ENCODE data around the gene ANO7. TPM values are rescaled to one million over a fixed set of nuclear protein-coding genes. Genes with fewer than 3 reads are reported as not detected.

ANO7 gene
- total and polyA plus RNA-seq, 2 of the 13 experiments (the other 11 are each of a cell fraction or from before 2014, with no cell fraction given): 4.1 to 4.9 TPM

DNA sequence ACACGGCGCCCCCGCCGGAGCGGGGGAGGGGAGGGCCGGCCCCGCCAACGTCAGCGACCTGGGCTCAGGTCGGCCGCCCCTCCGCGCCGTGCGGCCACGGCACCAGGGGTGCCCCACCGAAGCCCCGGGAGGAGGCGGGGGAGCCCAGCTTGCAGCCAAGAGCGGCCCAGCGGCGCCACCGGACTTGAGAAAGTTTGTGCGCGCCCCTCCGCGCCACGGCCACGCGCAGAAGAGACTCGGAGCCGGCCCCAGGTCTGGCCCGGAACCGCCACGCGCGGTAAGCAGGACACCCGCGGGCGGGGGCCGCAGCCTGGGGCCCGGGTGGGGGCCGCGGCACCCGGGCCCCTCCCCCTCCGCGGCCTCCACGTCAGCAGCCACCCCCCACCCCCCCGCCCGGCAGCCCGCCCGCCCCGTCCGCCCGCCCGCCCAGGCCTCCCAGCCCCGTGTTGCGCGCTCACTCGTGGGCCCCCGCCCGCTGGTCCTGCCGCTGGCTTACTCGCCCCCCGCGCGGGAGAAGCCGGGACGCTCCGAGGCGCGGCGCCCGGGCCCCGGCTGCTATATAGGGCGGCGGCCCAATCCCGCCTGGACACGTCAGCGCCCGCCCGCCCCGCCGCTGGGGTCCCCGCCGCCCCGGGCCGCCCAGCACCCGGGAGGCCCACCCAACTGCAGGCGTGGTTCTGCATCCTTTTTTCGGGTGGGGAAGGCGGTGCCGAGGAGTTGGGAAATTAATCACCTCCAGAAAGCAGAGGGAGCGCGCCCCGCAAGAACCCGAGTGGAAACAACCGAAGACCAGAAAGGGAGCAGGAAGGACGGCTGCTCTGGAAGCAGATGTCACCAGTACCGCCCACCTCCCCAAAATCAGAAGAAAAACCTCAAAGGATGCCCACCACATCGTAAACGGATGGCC lies 84.1 kb downstream of the ANO7 start (continued):
- TF ChIP-seq, protein P1, sequence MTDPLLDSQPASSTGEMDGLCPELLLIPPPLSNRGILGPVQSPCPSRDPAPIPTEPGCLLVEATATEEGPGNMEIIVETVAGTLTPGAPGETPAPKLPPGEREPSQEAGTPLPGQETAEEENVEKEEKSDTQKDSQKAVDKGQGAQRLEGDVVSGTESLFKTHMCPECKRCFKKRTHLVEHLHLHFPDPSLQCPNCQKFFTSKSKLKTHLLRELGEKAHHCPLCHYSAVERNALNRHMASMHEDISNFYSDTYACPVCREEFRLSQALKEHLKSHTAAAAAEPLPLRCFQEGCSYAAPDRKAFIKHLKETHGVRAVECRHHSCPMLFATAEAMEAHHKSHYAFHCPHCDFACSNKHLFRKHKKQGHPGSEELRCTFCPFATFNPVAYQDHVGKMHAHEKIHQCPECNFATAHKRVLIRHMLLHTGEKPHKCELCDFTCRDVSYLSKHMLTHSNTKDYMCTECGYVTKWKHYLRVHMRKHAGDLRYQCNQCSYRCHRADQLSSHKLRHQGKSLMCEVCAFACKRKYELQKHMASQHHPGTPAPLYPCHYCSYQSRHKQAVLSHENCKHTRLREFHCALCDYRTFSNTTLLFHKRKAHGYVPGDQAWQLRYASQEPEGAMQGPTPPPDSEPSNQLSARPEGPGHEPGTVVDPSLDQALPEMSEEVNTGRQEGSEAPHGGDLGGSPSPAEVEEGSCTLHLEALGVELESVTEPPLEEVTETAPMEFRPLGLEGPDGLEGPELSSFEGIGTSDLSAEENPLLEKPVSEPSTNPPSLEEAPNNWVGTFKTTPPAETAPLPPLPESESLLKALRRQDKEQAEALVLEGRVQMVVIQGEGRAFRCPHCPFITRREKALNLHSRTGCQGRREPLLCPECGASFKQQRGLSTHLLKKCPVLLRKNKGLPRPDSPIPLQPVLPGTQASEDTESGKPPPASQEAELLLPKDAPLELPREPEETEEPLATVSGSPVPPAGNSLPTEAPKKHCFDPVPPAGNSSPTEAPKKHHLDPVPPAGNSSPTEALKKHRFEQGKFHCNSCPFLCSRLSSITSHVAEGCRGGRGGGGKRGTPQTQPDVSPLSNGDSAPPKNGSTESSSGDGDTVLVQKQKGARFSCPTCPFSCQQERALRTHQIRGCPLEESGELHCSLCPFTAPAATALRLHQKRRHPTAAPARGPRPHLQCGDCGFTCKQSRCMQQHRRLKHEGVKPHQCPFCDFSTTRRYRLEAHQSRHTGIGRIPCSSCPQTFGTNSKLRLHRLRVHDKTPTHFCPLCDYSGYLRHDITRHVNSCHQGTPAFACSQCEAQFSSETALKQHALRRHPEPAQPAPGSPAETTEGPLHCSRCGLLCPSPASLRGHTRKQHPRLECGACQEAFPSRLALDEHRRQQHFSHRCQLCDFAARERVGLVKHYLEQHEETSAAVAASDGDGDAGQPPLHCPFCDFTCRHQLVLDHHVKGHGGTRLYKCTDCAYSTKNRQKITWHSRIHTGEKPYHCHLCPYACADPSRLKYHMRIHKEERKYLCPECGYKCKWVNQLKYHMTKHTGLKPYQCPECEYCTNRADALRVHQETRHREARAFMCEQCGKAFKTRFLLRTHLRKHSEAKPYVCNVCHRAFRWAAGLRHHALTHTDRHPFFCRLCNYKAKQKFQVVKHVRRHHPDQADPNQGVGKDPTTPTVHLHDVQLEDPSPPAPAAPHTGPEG (CRISPR knock-in tag; IDR thresholded peaks at IDR 0.05): peak; percentile 85
- TF ChIP-seq, protein P2, sequence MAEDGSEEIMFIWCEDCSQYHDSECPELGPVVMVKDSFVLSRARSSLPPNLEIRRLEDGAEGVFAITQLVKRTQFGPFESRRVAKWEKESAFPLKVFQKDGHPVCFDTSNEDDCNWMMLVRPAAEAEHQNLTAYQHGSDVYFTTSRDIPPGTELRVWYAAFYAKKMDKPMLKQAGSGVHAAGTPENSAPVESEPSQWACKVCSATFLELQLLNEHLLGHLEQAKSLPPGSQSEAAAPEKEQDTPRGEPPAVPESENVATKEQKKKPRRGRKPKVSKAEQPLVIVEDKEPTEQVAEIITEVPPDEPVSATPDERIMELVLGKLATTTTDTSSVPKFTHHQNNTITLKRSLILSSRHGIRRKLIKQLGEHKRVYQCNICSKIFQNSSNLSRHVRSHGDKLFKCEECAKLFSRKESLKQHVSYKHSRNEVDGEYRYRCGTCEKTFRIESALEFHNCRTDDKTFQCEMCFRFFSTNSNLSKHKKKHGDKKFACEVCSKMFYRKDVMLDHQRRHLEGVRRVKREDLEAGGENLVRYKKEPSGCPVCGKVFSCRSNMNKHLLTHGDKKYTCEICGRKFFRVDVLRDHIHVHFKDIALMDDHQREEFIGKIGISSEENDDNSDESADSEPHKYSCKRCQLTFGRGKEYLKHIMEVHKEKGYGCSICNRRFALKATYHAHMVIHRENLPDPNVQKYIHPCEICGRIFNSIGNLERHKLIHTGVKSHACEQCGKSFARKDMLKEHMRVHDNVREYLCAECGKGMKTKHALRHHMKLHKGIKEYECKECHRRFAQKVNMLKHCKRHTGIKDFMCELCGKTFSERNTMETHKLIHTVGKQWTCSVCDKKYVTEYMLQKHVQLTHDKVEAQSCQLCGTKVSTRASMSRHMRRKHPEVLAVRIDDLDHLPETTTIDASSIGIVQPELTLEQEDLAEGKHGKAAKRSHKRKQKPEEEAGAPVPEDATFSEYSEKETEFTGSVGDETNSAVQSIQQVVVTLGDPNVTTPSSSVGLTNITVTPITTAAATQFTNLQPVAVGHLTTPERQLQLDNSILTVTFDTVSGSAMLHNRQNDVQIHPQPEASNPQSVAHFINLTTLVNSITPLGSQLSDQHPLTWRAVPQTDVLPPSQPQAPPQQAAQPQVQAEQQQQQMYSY (CRISPR knock-in tag; IDR thresholded peaks at IDR 0.05): peak; percentile 42; the same call in 1 of the 2 replicates
- TF ChIP-seq ZNF773 (CRISPR knock-in tag; IDR thresholded peaks at IDR 0.05; ENCODE audit: borderline replicate concordance) (peak; percentile 39; the same call in 1 of the 2 replicates), RFX5 (IDR thresholded peaks at IDR 0.05; ENCODE audit: low read depth, low read length) (no peak), ZKSCAN5 (CRISPR knock-in tag; IDR thresholded peaks at IDR 0.05) (no peak), ZNF263 (CRISPR knock-in tag; IDR thresholded peaks at IDR 0.05) (0 out of 2 replicates have a peak, but pooled peaks have one; percentile 33), ZNF484 (CRISPR knock-in tag; IDR thresholded peaks at IDR 0.05; ENCODE audit: borderline replicate concordance, low read depth) (no peak), MYC (CRISPR knock-in tag; IDR thresholded peaks at IDR 0.05; ENCODE audit: borderline replicate concordance) (0 out of 2 replicates have a peak, but pooled peaks have one; percentile 28), RBM22 (optimal IDR thresholded peaks at IDR 0.05; ENCODE audit: low read length) (peak; percentile 75), AKAP8 (CRISPR knock-in tag; IDR thresholded peaks at IDR 0.05) (peak; percentile 64), ASH2L (IDR thresholded peaks at IDR 0.05; ENCODE audit: insufficient read length, low read depth, low read length) (peak; percentile 30), ZMYM2 (CRISPR knock-in tag; IDR thresholded peaks at IDR 0.05) (no peak), ZNF180 (CRISPR knock-in tag; IDR thresholded peaks at IDR 0.05; ENCODE audit: borderline replicate concordance, low read depth) (no peak), ZNF547 (CRISPR knock-in tag; IDR thresholded peaks at IDR 0.05) (no peak), ZSCAN21 (CRISPR knock-in tag; IDR thresholded peaks at IDR 0.05; ENCODE audit: borderline replicate concordance) (peak; percentile 5; the same call in 1 of the 2 replicates), AGO1 (IDR thresholded peaks at IDR 0.05; ENCODE audit: low read depth, low read length, poor library complexity, severe bottlenecking) (peak; percentile 18)
- TF ChIP-seq, protein P3, sequence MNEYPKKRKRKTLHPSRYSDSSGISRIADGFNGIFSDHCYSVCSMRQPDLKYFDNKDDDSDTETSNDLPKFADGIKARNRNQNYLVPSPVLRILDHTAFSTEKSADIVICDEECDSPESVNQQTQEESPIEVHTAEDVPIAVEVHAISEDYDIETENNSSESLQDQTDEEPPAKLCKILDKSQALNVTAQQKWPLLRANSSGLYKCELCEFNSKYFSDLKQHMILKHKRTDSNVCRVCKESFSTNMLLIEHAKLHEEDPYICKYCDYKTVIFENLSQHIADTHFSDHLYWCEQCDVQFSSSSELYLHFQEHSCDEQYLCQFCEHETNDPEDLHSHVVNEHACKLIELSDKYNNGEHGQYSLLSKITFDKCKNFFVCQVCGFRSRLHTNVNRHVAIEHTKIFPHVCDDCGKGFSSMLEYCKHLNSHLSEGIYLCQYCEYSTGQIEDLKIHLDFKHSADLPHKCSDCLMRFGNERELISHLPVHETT (CRISPR knock-in tag; conservative IDR thresholded peaks at IDR 0.05): no peak
